NOMO-1 treated with dmso at 0.1 percent for 144 hours (cell line): ENCODE results near the gene CNTFR.
"Not testable (repeated sequence)": the region's sequence is repeated elsewhere in the genome, so short reads cannot be mapped to it uniquely, and the experiment has no call there.

Source experiments
- DNase-seq: peaks from one replicate; lab custom pipeline; 2025; ENCODE audit not compliant: unreplicated experiment; lab: John Stamatoyannopoulos, UW

CNTFR gene

DNA sequence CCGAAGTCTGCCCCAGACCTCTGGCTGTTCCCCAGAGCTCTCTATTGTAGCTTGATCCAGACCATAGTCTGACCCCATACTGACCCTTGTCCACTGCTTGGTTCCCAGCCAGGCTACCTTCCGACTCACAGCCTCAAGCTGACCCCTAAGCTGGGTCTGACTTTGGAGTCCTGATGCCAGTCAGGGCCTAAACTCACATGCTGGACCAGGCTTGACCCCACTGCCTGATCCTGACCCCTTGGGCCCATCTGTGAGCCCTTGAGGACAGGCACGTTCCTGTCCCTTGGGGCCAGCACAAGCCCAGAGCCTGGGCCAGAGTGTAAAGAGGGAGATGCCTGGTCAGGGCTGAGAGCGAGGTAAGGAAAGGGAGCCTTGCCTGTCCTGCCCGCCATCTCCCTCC is 34.0 kb downstream of the CNTFR start:
- no peak for DNase-seq

DNA sequence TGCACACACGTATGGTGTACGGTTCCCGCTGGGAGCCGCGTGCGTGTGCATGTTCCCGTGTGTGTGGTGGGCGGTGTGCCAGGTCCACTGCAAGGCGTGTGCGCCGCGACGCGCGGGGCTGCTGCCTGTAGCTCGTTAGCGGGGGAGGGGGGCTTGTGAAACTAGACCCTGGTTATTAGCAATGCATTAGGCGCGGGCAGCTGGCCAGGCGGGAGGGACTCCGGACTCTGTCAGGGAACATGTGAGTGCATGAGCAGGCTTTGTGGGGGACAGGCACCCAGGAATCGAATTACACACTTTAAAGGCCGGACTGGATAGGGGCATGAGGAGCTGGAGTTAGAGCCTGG is 34.5 kb downstream of the CNTFR start:
- DNase-seq, result no peak

DNA sequence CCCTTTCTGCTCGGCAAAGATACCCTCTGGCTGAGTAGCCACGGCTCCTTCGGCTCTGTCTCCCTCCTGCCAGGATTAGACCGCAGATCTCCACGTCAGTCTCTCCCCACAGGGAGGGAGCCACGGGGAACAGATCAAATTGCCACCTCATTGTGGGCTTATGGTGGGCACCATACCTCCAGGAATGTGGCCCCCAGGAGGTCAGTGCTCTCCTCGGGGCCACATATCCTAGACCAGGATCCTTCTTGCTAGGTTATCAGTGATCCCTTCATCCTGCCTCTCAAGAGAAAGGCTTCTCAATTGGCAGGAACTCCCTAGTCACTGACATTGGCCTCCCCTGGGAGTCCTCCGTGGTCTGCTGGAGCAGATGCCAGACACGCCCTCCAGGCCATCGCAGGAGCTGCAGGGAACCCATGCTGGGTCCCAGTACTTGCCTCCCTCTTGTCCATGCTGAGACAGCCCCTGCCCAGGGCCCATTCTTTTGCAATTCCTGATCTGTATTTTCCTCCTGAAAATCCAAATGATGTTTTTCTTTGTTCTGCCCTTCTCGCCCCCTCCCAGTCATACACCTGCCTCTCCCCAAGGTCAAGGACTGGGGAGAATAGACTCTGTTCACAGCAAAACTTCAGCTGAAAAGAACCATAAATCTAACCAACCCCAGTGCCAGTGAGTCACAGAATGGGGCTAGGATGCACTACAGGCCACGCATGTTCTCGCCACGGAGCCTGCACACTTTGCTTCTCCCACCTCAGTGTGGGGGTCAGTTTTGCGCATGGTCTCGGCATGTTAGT is 35.1 kb downstream of the CNTFR start:
- no peak for DNase-seq

DNA sequence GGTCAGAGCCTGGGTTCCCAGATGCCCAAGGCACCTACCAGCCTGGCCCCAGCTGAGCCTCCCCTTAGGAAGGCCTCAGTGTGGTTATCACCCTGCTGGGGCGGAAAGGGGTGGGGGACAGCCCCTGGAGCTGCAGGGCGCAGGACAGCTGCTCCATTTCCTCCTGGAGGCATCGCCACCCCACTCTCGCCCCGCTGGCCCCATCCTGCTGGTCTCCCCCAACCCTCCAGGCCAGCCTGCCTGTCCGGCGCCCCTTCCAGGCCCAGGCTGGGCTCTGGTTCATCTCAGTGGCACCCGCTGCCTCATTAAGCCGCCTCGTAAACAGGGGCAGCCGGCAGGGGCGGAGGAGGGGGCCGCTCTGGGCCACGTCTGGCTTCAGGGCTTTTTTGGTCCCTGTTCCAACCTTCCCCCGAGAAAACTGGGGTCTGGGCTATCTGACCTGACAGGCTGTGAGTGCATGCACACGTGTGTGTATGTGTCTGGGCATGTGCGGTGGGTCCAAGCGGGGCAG is 36.0 kb downstream of the CNTFR start:
- DNase-seq, result no peak

DNA sequence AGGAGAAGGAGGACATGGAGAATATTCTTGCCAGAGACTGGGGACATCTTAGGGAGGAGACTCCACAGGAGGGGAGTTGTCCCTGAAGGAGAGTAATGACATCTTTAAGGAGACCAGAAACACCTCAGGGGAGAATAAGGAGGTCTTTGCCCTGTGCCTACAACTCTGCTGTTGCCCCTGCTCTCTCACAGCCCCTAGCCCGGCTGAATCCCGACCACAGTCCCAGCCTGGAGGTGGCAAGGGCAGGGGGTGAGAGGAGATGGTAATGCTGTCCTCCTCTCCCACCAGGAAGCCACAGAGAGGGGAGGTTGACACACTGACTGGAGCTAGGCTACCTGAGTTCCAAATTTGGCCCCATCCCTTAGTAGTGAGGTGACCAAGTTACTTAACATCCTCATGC is 36.5 kb downstream of the CNTFR start:
- DNase-seq, result no peak

DNA sequence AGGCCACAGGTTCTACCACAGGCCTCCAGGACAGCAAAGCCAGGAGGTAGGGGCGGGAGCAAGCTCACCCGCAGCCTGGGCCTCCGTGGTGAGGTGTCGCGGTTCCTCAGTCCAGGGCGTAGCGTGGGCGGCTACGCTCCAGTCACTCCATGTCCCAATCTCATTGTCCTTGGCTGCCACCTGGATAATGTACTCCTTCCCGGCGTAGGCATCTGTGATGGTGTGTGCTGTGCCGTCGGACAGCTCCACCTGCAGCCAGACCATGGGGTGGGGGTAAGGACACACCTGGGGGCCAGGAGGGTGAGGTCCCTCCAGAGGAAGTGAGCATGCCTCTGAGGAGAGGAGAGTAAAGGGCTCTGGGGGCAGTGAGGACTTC is 36.9 kb downstream of the CNTFR start:
- no peak for DNase-seq

DNA sequence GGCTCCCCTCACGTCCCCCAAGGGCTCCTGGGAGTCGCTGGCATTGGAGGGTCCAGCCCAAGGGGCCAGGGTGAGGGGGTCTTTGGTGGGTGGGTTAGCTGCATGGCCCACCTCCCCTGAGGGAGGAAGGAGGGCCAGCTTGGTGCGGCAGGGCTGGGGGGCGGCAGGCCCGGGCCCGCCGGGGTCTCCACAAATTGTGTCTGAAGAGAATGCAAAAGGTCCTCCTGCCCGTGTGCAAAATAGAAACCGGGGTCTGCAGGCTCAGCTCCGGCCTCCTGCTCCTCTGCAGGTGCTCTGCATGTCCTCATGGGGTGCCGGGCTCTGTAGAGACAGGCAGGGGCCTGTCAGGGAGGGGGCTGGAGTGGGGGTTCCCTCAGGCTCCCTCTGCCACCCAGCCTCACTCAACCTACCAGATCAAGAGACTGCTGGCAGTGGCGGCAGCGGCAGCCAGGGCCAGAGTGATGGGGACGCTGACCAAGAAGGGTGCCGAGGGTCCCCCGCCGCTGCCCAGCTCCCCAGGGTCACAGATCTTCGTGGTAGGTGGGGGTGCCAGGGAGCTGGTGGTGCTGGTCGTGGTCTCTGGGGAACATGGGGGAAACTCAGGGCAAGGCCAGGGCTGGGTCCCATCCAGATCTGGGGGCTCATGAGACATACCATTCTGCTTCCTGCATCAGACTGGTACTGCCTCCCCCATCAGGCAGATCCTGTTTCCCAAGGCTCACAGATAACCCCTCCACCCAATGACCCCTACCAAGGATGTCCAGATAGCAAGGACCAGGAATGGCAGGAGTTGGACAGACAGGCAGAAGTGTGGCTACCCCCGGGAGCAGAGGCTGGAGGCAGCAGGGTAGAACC is 37.5 kb downstream of the CNTFR start:
- DNase-seq, result no peak

DNA sequence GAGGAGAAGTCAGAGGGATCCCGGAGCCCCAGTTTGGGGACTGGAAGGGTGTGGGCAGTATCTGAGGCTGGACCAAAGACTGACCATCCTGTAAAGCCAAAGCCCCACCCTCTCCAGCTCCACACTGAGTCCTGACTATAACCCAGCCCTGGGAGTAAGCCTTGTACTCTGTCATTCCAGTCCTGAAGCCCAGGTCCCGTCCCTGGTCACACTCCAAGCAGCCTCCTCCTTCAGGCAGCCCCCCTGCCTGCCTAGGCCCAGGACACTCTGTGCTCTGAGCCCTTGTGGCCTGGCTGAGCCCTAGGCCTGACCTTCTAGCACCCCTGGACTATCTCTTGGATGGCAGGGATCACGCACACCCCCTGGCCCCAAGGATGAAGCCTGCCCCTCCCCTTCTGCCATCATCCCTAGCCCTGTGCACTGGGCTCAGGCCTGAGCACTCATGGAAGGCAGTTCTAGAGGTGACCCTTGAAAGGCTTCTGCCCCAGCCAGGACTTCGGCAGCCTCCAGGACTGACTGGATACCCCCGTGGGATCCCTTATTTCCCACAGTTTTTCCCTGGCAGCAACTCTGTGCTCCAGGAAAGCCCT is 38.7 kb downstream of the CNTFR start:
- no peak for DNase-seq

DNA sequence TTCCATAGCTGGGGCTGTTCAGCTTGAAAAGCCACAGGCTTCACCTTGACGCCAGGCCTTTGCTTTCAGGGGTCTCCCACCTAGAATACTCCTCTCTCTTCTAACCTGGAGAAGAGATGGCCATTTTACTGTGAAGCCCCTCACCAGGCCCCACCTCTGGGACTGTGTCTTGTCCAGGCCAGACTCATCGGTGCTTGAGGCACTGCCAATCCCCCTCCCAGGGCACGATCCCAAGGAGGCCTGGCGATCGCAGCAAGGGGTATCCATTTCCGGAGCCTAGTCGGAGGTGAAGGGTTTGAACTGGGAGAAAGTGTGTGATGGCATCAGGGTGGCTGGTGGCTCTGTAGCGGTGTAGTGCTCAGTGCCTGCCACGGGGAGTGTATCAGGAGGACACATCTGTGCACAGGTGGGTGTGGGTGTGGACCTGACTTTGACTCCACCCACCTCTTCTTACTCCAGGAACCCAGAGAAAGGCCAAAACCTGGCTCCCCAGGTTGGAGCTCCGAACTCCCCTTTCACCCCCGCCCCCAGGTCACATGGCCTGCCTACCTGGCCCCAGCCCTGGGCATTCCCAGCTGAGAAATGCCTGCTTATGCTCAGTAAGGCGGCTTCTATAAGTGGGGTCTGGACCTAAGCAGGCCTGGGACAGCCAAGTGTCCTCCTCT is 39.4 kb downstream of the CNTFR start:
- no peak for DNase-seq

DNA sequence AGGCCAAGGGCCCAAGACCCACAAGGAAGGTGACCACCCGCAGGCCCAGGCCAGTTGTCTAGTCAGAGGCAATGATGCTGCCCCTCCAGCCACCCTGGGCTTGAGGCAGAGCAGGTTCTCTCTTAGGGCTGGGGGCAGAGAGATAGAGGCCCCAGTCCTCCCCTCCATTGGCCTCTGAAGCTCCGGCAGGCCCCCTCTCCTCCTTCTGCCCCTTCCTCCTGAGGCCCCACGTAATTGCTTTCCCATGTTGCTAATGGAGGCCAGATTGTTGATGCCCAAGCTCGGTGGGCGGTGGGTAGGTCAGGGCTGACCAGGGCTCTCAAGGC is 40.2 kb downstream of the CNTFR start:
- no peak for DNase-seq

DNA sequence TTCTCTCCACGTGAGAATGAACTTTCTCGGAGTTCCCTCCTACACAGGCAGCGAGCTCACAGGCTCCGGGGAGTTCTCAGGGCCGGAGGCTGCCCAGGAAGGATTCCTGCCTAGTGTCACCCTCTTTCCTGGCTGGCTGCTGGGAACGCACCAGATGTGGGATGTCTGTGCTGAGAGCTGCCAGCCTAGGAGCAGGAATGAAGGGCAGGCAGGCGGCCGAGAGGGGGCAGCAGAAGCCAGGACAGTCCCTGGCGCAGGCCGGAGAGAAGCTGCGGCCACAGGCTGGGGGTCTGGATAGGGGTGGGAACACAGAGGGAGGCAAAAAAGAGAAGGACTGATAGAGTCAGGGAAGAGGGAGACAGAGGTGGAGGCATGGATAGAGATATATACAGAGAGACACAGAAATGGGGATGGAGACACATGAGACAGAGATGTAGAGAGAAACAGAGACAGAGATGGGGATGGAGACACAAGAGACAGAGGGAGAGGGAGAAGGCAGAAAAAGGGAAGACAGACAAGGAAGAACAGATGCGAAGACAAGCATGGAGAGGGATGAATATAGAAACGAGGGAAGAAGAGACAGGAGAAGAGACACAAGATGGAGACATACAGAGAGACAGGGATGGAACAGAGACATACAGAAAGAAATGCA is 41.4 kb downstream of the CNTFR start:
- no peak for DNase-seq

DNA sequence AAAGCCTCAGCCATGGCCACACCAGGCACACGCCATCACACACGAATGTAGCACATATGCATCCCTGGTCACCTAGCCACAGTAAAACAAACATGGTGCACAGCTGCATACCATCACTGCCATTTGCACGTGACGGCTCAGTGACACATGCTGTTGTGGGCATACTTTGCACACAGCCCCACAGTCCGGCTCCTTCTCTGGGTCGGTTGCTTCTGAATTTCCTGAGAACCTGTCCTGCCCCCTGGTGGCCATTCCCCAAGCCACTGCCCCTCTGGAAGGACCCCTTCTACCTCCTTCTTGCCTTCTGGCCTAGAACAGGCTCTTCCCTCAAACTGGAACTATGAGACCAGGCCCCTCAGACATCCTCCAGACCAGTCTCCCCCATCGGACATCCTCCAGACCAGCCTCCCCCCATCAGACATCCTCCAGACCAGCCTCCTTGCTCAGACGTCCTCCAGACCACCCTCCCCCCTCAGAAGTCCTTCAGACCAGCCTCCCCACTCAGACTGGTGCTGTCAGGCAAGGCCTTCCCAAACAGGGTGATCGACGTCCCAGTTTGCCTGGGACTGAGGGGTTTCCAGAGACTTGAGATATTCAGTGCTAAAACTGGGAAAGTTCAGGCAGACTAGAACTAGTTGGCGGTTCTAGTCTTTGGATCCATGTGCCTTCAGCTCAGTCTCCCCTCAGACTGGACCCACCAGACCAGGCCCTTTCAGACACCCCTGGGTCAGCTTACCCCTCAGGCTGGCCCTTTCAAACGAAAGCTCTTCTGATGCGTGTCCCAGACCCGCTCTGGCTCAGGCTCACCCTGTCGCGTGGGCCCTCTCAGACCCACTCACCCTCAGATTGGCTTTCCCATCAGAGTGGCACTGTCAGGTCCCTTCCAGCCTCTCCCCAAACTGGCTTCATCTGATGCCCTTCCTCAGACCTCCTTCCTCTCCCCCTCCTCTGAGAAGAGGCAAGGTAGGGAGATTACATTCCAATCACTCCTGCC is 42.4 kb downstream of the CNTFR start:
- DNase-seq, result peak; percentile 38

DNA sequence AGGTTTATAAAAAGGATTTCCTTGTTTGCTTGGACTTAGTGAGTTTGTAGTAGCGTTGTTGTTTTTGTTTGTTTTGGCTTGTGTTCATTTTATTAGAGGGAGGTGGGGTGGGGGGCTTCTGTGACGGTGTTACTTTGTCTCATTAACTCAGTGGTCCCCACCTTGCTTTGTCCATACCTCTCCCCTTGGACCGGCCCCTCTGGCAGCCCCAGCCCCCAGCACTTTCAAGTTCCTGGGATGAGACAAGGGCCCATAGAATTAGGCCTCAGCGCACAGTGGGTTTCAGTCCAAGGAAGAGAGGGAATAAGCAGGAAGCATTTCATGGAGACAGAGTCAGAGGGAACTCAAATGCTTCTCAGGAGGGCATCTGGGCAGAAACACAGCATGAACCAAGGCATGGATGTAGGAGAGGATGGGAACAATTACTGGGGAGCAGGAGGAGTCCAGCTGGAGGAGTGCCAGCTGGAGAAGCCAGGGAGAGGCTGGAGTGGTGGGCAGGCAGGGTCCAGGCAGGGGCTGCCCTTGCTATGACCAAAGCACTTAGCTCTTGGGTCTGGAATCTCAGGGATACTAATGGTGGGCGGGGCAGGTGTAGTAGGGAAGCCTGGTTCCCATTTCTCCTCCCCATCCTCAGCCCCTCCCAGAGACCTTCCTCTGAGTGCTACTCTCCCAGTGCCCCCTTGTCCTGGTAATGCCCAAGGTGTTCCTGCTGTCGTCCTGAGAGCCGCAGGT is 43.3 kb downstream of the CNTFR start:
- DNase-seq, result no peak

DNA sequence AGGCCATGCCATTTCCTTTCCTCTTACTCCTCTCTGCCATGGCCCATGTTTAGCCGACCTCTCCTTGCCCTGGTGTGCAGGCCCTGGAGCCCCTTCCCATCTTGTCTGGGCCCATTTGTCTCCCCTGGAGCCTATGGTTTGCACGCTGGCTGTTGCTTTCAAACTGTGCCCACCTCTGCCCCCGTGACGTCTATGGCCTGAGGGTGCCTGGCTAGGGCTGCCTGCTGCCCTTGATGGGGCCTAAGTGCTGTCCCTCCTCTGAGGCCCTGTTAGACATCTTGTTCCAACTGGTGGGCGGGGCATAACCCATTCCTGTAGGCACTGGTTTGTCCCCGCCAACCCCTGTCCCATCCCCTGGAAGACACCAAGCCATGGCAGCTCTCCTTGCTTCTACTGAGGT is 44.0 kb downstream of the CNTFR start:
- DNase-seq, result no peak

DNA sequence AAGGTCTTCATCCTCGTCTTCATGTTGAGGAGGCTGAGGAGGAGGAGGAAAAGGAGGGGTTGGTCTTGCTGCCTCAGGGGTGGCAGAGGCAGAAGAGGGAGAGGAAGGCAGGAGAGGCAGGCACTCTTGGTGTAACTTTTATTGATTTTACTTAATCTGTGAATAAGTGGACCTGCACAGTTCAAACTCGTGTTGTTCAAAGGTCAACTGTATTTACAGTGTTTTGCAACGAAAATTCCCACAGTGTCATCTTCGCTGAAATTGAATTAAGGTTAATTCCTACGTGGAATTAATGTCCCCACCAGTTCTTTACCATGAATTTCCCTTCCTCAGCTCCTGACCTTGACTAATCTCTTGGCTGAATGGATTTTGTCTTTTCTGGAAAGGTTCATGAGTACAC is 45.5 kb downstream of the CNTFR start:
- DNase-seq, result no peak

DNA sequence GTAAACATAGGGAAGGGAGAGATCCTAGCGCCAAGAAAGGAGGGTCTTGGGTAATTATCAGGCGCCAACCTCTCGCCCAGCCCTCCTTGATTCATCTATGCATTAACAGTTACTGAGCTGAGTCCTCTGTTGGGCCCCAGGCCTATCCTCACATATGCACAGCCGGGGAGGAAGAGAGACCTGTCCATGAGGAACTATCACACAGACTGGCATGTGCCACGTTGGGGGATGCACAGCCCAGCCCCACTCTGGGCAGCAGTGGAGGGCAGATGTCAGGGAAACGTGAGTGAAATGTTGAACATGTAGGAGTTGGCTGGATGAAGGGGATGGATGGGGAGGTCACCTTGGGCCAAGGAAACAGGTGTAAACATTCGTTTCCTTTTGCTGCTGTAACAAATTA is 48.0 kb downstream of the CNTFR start:
- no peak for DNase-seq

DNA sequence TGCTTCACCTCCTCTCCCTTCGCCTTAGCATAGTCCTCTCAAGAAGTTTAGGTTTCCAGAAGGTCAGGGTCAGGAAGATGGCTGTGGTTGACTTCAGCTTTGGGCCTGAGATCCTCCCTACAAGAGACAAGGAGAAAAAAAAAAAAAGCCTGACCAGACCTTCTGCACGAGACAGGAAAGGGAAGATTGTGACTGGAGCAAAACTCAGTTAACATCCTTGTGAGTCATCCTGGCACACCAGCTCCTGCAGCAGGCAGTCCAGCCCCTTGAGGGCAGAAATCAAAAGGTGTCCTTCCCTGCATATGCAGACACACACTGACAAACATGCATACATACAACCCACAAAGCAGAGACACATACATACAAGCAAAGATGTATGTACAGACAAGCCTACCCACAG is 48.7 kb downstream of the CNTFR start:
- DNase-seq, result no peak

DNA sequence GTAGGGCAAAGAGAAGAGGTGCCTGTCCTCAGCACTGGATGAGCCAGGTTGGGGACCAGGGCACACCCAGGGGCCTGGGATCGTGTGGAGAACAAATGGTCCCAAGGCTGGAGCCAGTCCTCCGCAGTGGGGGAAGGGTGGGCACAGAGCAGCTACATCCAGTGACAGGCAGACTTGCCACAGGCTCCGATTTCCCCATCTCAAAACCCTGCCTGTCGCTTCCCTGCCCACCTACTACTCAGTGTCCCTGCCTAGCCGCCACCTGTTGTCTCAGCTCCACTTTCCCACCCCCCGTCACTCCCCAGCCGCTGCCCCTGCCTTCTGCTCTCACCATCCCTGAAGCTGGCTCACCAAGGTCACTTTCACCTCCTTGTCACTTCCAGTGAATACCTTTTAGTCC is 52.8 kb downstream of the CNTFR start:
- no peak for DNase-seq

DNA sequence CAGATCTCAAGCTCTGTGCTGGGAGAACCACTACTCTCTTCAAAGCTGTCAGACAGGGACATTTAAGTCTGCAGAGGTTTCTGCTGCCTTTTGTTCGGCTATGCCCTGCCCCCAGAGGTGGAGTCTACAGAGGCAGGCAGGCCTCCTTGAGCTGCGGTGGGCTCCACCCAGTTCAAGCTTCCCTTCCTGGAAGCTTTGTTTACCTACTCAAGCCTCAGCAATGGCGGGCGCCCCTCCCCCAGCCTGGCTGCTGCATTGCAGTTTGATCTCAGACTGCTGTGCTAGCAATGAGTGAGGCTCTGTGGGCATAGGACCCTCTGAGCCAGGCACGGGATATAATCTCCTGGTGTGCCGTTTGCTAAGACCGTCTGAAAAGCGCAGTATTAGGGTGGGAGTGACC is 57.5 kb downstream of the CNTFR start:
- DNase-seq, result not testable (repeated sequence)
